Measurements from ENCODE around the gene GBP6. TPM values are rescaled to one million over a fixed set of nuclear protein-coding genes. Genes with fewer than 3 reads are reported as not detected.

The GBP6 gene
- total and polyA plus RNA-seq, 2 donors (not counting 1 experiment from before 2014, with no cell fraction given): 0.12 TPM; not detected in 1

- CTCF ChIA-PET: interaction anchor here (0.5 to 9.2 kb wide), 4 partner anchors 107 to 379 kb away, joined by 3 to 150 read pairs (median 14); no protein-coding TSS in a partner anchor
- H3K27ac ChIP-seq (ENCODE audit: low read length in 2 of 2): no peak overlapping the region
- no peak overlapping the region for H3K4me3 Mint-ChIP-seq
- TF ChIP-seq EZH2 (IDR thresholded peaks at IDR 0.05; ENCODE audit: borderline replicate concordance, insufficient read depth, low read depth, low read length, poor library complexity, severe bottlenecking): no peak
- TF ChIP-seq CTCF (IDR thresholded peaks at IDR 0.05): no peak
- no peaks in the 10 kb centered on the region for H3K36me3 ChIP-seq (replicated peaks in 1 of 2; ENCODE audit: control extremely low read depth in 1 of 2, control insufficient read depth in 1 of 2, extremely low read depth in 1 of 2, insufficient read depth in 2 of 2, low read length in 1 of 2)
- peaks cover 3% of the 10 kb centered on the region for H3K27me3 Mint-ChIP-seq
- H4K20me1 ChIP-seq (ENCODE audit: control insufficient read depth, insufficient read depth, low read length, poor library complexity, severe bottlenecking): no peaks in the 10 kb centered on the region
- H3K27ac Mint-ChIP-seq: no peak overlapping the region
- no CpG with 5 or more reads among the region's 1 CpG for WGBS (ENCODE audit: insufficient coverage)
- no peaks in the 10 kb centered on the region for H3K79me2 ChIP-seq (ENCODE audit: control insufficient read depth, insufficient read depth, low read length)
- H3K27me3 ChIP-seq (replicated peaks in 1 of 4; ENCODE audit: control extremely low read depth in 1 of 4, control insufficient read depth in 3 of 4, insufficient read depth in 4 of 4, low read length in 3 of 4): no peaks in the 10 kb centered on the region
- H3K9ac ChIP-seq (ENCODE audit: low read length): no peak overlapping the region
- peak overlapping the region; percentile 12 for H2AFZ ChIP-seq (ENCODE audit: insufficient read depth, low read depth, low read length, poor library complexity, severe bottlenecking)
- intact Hi-C loops (cut with micrococcal nuclease): no loop called here
- no peaks in the 10 kb centered on the region for H3K9me3 ChIP-seq (ENCODE audit: control extremely low read depth in 1 of 3, control insufficient read depth in 2 of 3, insufficient read depth in 1 of 3, low read length in 2 of 3)
- no peak for DNase-seq
- POLR2A ChIA-PET: no interaction called here
- no peaks in the 10 kb centered on the region for H3K4me1 Mint-ChIP-seq
- no peak overlapping the region for H3K4me3 ChIP-seq (ENCODE audit: control extremely low read depth in 1 of 5, extremely low read depth in 1 of 5, insufficient read depth in 1 of 5, low read depth in 2 of 5, low read length in 4 of 5)
- no peaks in the 10 kb centered on the region for H3K4me1 ChIP-seq (ENCODE audit: control insufficient read depth in 2 of 2, insufficient read depth in 2 of 2, low read length in 2 of 2)
- no peak for ATAC-seq (ENCODE audit: low read depth)
- H3K9me3 Mint-ChIP-seq (ENCODE audit: insufficient read depth): no peaks in the 10 kb centered on the region
- H3K4me2 ChIP-seq (replicated peaks; ENCODE audit: low read depth, low read length, poor library complexity, severe bottlenecking): no peak overlapping the region
Observed at GRCh38 chr1:89363196-89363595, 663 bp upstream of the GBP6 start.

- no peak for ATAC-seq (ENCODE audit: low read depth)
- Histone ChIP-seq H3K36me3 (replicated peaks in 1 of 2; ENCODE audit: control extremely low read depth in 1 of 2, control insufficient read depth in 1 of 2, extremely low read depth in 1 of 2, insufficient read depth in 2 of 2, low read length in 1 of 2) (no peaks in the 10 kb centered on the region), H3K9ac (ENCODE audit: low read length) (no peak overlapping the region), H3K4me3 (ENCODE audit: control extremely low read depth in 1 of 5, extremely low read depth in 1 of 5, insufficient read depth in 1 of 5, low read depth in 2 of 5, low read length in 4 of 5) (no peak overlapping the region), H3K27ac (ENCODE audit: low read length in 2 of 2) (no peak overlapping the region), H2AFZ (ENCODE audit: insufficient read depth, low read depth, low read length, poor library complexity, severe bottlenecking) (no peak overlapping the region), H3K9me3 (ENCODE audit: control extremely low read depth in 1 of 3, control insufficient read depth in 2 of 3, insufficient read depth in 1 of 3, low read length in 2 of 3) (no peaks in the 10 kb centered on the region), H3K4me2 (replicated peaks; ENCODE audit: low read depth, low read length, poor library complexity, severe bottlenecking) (no peak overlapping the region), H4K20me1 (ENCODE audit: control insufficient read depth, insufficient read depth, low read length, poor library complexity, severe bottlenecking) (no peaks in the 10 kb centered on the region), H3K27me3 (replicated peaks in 1 of 4; ENCODE audit: control extremely low read depth in 1 of 4, control insufficient read depth in 3 of 4, insufficient read depth in 4 of 4, low read length in 3 of 4) (no peaks in the 10 kb centered on the region), H3K4me1 (ENCODE audit: control insufficient read depth in 2 of 2, insufficient read depth in 2 of 2, low read length in 2 of 2) (no peaks in the 10 kb centered on the region), H3K79me2 (ENCODE audit: control insufficient read depth, insufficient read depth, low read length) (no peaks in the 10 kb centered on the region)
- no peaks in the 10 kb centered on the region for H3K4me1 Mint-ChIP-seq
- ChIA-PET POLR2A (no interaction called here), CTCF (interaction anchor here (2.4 to 9.2 kb wide), 2 partner anchors 279 to 364 kb away, joined by 11 to 150 read pairs; no protein-coding TSS in a partner anchor)
- intact Hi-C loops (cut with micrococcal nuclease): no loop called here
- WGBS (ENCODE audit: insufficient coverage): no CpG with 5 or more reads among the region's 9 CpGs
- DNase-seq: no peak
- H3K27ac Mint-ChIP-seq: no peak overlapping the region
- no peaks in the 10 kb centered on the region for H3K9me3 Mint-ChIP-seq (ENCODE audit: insufficient read depth)
- peaks cover 11% of the 10 kb centered on the region for H3K27me3 Mint-ChIP-seq
- H3K4me3 Mint-ChIP-seq: no peak overlapping the region
- TF ChIP-seq EZH2 (IDR thresholded peaks at IDR 0.05; ENCODE audit: borderline replicate concordance, insufficient read depth, low read depth, low read length, poor library complexity, severe bottlenecking): no peak
- TF ChIP-seq CTCF (IDR thresholded peaks at IDR 0.05): no peak
Observed at GRCh38 chr1:89364954-89365550, 1.2 kb downstream of the GBP6 start.

Data from B cell (primary cell).